Nephron (organoid): ENCODE measurements around the gene SPRN.

ENCODE experiments used
- H3K27ac Mint-ChIP-seq, 3 experiments: 2 replicates each; pipeline ENCODE4 v1.8.0; 2020; ENCODE audit warnings: mixed read lengths in 3 of 3, mild to moderate bottlenecking in 2 of 3, moderate library complexity in 1 of 3
- H3K27me3 Mint-ChIP-seq: 2 replicates; pipeline ENCODE4 v1.8.0; 2021; ENCODE audit warnings: low read depth, mild to moderate bottlenecking, moderate library complexity, mixed read lengths
- H3K36me3 Mint-ChIP-seq: 2 replicates; pipeline ENCODE4 v1.8.0; 2020; ENCODE audit warnings: low read depth, mixed read lengths
- H3K4me1 Mint-ChIP-seq: 2 replicates; pipeline ENCODE4 v1.8.0; 2020; ENCODE audit warnings: mixed read lengths
- H3K4me3 Mint-ChIP-seq, 3 experiments: 2 replicates each; pipeline ENCODE4 v1.8.0; 2020; ENCODE audit warnings: mild to moderate bottlenecking in 3 of 3, mixed read lengths in 3 of 3, moderate library complexity in 2 of 3
- H3K9me3 Mint-ChIP-seq: 2 replicates; pipeline ENCODE4 v1.8.0; 2020; ENCODE audit warnings: mixed read lengths
- CTCF ChIP-seq, 3 experiments: fragments of 200-600 bp; sonication (generic); IDR thresholded peaks; one replicate each; pipeline ENCODE4 v1.5.0; 2021; ENCODE audit warnings: antibody characterized with exemption in 3 of 3; ENCODE audit not compliant: unreplicated experiment in 3 of 3

SPRN gene

GRCh38 chr10:133454204-133454893, 29.9 kb upstream of the SPRN start:
- Mint-ChIP-seq H3K9me3 (peaks cover 33% of the 10 kb centered on the region), H3K27ac (no peak overlapping the region), H3K27me3 (peaks cover 2% of the 10 kb centered on the region), H3K36me3 (peaks cover 5% of the 10 kb centered on the region), H3K4me1 (no peaks in the 10 kb centered on the region), H3K4me3 (no peak overlapping the region)
- TF ChIP-seq CTCF (IDR thresholded peaks at IDR 0.05; ENCODE audit: unreplicated experiment in 3 of 3), result no peak

GRCh38 chr10:133453516-133454203, 29.2 kb upstream of the SPRN start, which contains the start of gene SCART1:
Gene SCART1, plus strand, starts transcription at chr10:133453945. Its CDS starts 53 bp downstream, at chr10:133453998.
- TF ChIP-seq CTCF (IDR thresholded peaks at IDR 0.05; ENCODE audit: unreplicated experiment in 3 of 3), result no peak
- no peak within 1 kb of the TSS for H3K27ac Mint-ChIP-seq
- H3K36me3 Mint-ChIP-seq, result peaks cover 7% of the 10 kb centered on the region
- H3K9me3 Mint-ChIP-seq, result peaks cover 37% of the 10 kb centered on the region
- H3K27me3 Mint-ChIP-seq, result peaks cover 3% of the 10 kb centered on the region
- no peak within 1 kb of the TSS for H3K4me3 Mint-ChIP-seq
- H3K4me1 Mint-ChIP-seq, result no peaks in the 10 kb centered on the region

GRCh38 chr10:133452453-133452852, 28.0 kb upstream of the SPRN start:
- Mint-ChIP-seq H3K9me3 (peaks cover 45% of the 10 kb centered on the region), H3K36me3 (peaks cover 13% of the 10 kb centered on the region)

GRCh38 chr10:133451346-133451745, 26.9 kb upstream of the SPRN start:
- Mint-ChIP-seq H3K27me3 (peaks cover 3% of the 10 kb centered on the region), H3K4me1 (no peaks in the 10 kb centered on the region)

More at GRCh38 chr10:133452453-133452852, 28.0 kb upstream of the SPRN start:
- H3K4me3 Mint-ChIP-seq, result no peak overlapping the region
- no peaks in the 10 kb centered on the region for H3K4me1 Mint-ChIP-seq
- no peak overlapping the region for H3K27ac Mint-ChIP-seq
- peaks cover 3% of the 10 kb centered on the region for H3K27me3 Mint-ChIP-seq
- TF ChIP-seq CTCF (IDR thresholded peaks at IDR 0.05; ENCODE audit: unreplicated experiment in 3 of 3), result no peak

GRCh38 chr10:133448120-133448519, 23.7 kb upstream of the SPRN start:
- Mint-ChIP-seq H3K27me3 (peaks cover 3% of the 10 kb centered on the region), H3K4me1 (no peaks in the 10 kb centered on the region), H3K36me3 (peaks cover 27% of the 10 kb centered on the region), H3K4me3 (no peak overlapping the region), H3K27ac (no peak overlapping the region), H3K9me3 (peaks cover 52% of the 10 kb centered on the region)
- no peak for TF ChIP-seq CTCF (IDR thresholded peaks at IDR 0.05; ENCODE audit: unreplicated experiment in 3 of 3)

More at GRCh38 chr10:133451346-133451745, 26.9 kb upstream of the SPRN start:
- Mint-ChIP-seq H3K27ac (no peak overlapping the region), H3K36me3 (peaks cover 20% of the 10 kb centered on the region), H3K9me3 (peaks cover 53% of the 10 kb centered on the region), H3K4me3 (no peak overlapping the region)
- no peak for TF ChIP-seq CTCF (IDR thresholded peaks at IDR 0.05; ENCODE audit: unreplicated experiment in 3 of 3)
